ENCODE measurements around the gene GJA4.

Gene GJA4

DNA sequence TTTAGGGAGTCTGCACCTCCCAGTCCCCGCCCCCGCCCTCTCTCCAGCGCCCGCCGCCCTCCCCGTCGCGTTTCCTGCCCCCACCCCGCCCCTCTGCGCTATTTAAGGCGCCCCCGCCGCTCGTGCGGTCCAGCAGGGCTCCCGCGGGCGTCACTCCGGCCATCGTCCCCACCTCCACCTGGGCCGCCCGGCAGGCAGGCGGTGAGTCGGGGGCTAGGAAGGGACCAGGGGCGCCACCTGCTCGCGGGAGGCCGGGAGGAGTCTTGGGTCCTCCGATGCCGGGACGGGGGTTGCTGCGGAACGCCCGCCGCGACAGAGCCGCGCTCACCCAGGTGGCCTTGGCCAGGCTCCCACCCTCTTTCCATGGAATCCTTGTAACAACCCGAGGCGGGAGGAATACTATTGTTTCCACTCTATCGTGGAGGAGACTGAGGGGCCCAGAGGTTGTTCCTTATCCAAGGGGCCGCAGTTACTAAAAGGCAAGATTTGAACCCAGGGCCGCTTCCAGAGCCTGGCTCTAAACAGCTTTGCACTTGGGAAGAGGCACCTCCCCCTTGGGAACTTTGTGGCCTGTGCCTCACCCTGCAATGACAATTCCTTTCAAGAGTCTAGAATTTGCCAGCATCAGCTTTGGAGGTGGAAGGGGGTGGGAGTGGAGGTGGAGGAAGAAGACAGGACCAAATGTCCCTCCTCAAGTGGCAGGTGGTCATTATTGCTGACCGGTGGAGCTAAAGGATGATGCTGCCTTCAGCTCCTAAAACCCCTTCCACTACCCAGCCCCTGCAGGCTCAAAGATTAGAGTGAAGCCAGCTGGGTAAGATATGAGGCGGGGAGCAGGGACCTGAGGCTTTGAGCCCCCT, at the start of gene GJA4:
TSS of gene GJA4 (plus strand) at position 132 of the 860 bp plus-strand sequence. CDS start 1,215 bp downstream, outside the sequence.
- no peak for TF ChIP-seq POLR2A (IDR thresholded peaks at IDR 0.05; ENCODE audit: extremely low read depth, insufficient read length)
- TF ChIP-seq, protein P1, sequence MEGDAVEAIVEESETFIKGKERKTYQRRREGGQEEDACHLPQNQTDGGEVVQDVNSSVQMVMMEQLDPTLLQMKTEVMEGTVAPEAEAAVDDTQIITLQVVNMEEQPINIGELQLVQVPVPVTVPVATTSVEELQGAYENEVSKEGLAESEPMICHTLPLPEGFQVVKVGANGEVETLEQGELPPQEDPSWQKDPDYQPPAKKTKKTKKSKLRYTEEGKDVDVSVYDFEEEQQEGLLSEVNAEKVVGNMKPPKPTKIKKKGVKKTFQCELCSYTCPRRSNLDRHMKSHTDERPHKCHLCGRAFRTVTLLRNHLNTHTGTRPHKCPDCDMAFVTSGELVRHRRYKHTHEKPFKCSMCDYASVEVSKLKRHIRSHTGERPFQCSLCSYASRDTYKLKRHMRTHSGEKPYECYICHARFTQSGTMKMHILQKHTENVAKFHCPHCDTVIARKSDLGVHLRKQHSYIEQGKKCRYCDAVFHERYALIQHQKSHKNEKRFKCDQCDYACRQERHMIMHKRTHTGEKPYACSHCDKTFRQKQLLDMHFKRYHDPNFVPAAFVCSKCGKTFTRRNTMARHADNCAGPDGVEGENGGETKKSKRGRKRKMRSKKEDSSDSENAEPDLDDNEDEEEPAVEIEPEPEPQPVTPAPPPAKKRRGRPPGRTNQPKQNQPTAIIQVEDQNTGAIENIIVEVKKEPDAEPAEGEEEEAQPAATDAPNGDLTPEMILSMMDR (IDR thresholded peaks at IDR 0.05; ENCODE audit: low read depth, low read length), result no peak
- DNase-seq (ENCODE audit: low read depth), result no peak
- no peak within 1 kb of the TSS for H3K4me3 ChIP-seq (ENCODE audit: low read depth, low read length)

DNA sequence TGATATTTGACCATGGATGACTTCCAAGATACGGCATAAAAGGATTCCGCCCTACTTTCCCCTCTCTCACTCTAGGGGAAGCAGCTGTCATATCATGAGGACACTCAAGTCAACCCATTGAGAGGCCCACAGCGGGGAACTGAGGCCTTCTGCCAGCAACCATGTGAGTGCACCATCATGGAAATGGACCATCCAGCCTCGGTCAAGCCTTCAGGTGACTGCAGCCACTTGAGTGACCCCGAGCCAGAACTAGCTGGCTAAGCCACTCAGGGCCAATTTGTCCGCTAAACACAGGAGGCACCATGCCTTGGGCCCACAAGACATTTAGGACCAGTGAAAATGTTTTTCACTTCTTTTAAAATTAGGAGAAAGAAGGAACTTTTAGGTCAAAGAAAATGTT, 49.0 kb upstream of the GJA4 start:
- TF ChIP-seq MYC (IDR thresholded peaks at IDR 0.05; ENCODE audit: low read depth, low read length), result no peak
- TF ChIP-seq, protein P2, sequence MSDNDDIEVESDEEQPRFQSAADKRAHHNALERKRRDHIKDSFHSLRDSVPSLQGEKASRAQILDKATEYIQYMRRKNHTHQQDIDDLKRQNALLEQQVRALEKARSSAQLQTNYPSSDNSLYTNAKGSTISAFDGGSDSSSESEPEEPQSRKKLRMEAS (IDR thresholded peaks at IDR 0.05; ENCODE audit: low read depth, low read length), result no peak
- TF ChIP-seq, protein P1 (IDR thresholded peaks at IDR 0.05; ENCODE audit: low read depth, low read length), result no peak
- no peak for TF ChIP-seq POLR2A (IDR thresholded peaks at IDR 0.05; ENCODE audit: extremely low read depth, insufficient read length)
- DNase-seq (ENCODE audit: low read depth), result no peak
- H3K4me3 ChIP-seq (ENCODE audit: low read depth, low read length), result no peak overlapping the region

DNA sequence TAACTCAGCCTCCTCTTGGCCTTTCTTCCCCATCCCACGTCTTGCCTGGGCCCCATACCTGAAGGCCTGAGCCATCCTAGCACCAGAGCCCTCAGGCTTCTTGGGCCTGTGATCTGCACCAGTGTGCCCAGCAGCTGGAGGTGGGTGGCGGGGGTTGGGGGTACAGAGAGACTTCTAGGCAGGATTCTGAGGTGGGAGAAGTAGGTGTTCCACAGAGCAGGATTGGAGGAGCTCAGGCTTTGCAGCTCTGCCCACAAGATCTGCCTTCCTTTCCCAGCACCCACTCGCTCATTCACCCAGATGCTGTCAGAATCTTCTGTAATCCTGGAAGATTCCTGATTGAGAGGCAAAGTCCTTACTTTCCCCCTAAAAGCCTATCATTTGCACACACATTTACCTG, 47.9 kb upstream of the GJA4 start:
- H3K4me3 ChIP-seq (ENCODE audit: low read depth, low read length), result no peak overlapping the region
- TF ChIP-seq POLR2A (IDR thresholded peaks at IDR 0.05; ENCODE audit: extremely low read depth, insufficient read length), result no peak
- TF ChIP-seq MYC (IDR thresholded peaks at IDR 0.05; ENCODE audit: low read depth, low read length), result no peak
- TF ChIP-seq, protein P2 (IDR thresholded peaks at IDR 0.05; ENCODE audit: low read depth, low read length), result no peak
- TF ChIP-seq, protein P1 (IDR thresholded peaks at IDR 0.05; ENCODE audit: low read depth, low read length), result no peak
- no peak for DNase-seq (ENCODE audit: low read depth)

DNA sequence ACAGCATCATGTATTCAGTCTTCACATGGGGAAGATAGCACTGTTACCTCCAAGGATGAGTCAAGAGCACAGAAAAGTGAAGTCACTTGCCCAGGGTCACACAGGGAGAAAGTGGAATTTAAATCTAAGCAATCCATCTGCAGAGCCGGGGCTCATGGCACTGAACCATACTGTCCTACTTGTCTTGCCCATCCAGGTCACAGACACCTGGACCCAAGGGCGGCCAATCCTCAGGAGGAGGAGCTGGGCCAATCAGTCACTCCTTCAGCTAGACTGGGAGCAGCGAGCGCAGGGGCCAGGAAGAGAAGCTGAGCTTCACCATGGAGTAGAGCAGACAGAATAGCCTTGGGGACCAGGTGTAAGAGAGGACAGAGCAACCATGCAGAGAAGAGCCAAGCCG, 47.1 kb upstream of the GJA4 start:
- no peak overlapping the region for H3K4me3 ChIP-seq (ENCODE audit: low read depth, low read length)
- DNase-seq (ENCODE audit: low read depth), result no peak
- TF ChIP-seq POLR2A (IDR thresholded peaks at IDR 0.05; ENCODE audit: extremely low read depth, insufficient read length) (no peak), MYC (IDR thresholded peaks at IDR 0.05; ENCODE audit: low read depth, low read length) (no peak)
- TF ChIP-seq, protein P1 (IDR thresholded peaks at IDR 0.05; ENCODE audit: low read depth, low read length), result no peak
- TF ChIP-seq, protein P2 (IDR thresholded peaks at IDR 0.05; ENCODE audit: low read depth, low read length), result no peak

DNA sequence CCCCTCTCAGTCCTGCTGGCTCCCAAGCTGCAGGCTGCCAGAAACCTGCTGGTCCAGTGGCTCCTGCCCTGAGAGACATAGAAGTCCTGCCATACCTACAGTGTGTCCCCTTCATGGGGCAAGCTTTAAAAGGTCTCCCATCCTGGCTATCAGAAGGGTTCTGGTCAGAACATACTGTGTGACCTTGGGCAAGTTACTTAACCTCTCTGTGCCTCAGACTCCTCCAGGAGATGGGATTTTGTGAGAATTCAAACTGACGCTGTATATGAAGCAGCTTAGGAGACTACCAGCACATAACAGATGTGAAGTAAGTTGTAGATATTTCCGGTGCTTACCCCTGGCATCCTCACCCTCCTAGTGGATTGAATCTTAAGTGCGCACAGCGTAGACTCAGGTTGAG, 46.7 kb upstream of the GJA4 start:
- no peak for DNase-seq (ENCODE audit: low read depth)
- TF ChIP-seq, protein P2 (IDR thresholded peaks at IDR 0.05; ENCODE audit: low read depth, low read length), result no peak
- no peak overlapping the region for H3K4me3 ChIP-seq (ENCODE audit: low read depth, low read length)

DNA sequence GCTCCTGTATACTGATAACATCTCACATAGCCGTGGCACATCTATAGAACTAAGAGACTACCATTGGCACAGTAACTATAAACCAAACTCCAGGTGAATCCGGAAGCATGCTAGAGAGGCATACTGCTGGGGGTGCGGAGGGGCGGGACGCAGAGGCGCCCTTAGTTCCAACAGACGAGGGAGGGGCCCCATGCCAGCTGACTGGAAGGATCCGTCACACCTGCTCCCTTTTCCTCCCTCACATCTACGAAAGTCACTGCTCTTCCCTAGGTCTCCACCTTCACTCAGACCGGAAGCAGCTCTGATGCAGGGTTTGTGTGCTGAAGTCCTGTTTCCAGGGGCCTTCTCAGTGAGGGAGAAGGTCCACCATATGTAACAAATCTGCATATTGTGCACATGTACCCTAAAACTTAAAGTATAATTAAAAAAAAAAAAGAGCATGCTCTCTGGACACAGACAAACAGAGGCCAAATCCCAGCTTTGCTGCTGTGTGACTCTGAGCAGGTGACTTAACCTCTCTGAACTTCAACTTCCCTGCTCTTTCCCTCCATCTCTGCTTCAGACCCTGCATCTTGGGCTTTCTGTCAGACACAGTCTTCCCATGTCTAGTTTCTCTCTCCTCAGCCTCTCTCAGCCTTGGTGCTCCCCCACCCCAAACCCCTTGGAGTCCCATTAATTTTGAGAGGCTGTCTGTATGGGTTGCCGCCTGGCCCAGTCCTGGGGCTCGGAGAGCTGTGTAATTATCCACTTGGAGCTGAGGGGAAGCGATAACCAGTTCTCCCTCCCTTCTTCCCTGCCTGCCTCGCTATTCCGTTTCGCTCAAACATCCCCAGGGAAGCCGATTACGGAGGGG, 45.8 kb upstream of the GJA4 start:
- TF ChIP-seq MYC (IDR thresholded peaks at IDR 0.05; ENCODE audit: low read depth, low read length) (no peak), POLR2A (IDR thresholded peaks at IDR 0.05; ENCODE audit: extremely low read depth, insufficient read length) (no peak)
- TF ChIP-seq, protein P2 (IDR thresholded peaks at IDR 0.05; ENCODE audit: low read depth, low read length), result no peak
- TF ChIP-seq, protein P1 (IDR thresholded peaks at IDR 0.05; ENCODE audit: low read depth, low read length), result no peak
- no peak for DNase-seq (ENCODE audit: low read depth)
- no peak overlapping the region for H3K4me3 ChIP-seq (ENCODE audit: low read depth, low read length)

Measured in NB4 (cell line).